ENCODE measurements around the gene TGM1. TPM values are rescaled to one million over a fixed set of nuclear protein-coding genes. Genes with fewer than 3 reads are reported as not detected.

The TGM1 gene
- total and polyA plus RNA-seq, 7 donors = 0.33 to 2.7 (median 0.89) TPM; not detected in 1

- DNase-seq = peak; percentile 97
- Histone ChIP-seq H3K9me3 (no peaks in the 10 kb centered on the region), H3K4me1 (peaks cover 0 to 43% (median 36%) of the 10 kb centered on the region in 4 donors), H3K27me3 (no peaks in the 10 kb centered on the region), H3K4me3 (peak overlapping the region; percentile 57 to 81 (median 70)), H3K36me3 (peaks cover 25 to 44% (median 36%) of the 10 kb centered on the region in 4 donors), H3K27ac (peak overlapping the region; percentile 95 to 98 (median 97))
- peak in 1 of 4 donors; percentile 6 for TF ChIP-seq POLR2AphosphoS5 (IDR thresholded peaks at IDR 0.05)
- no peak for TF ChIP-seq POLR2A (IDR thresholded peaks at IDR 0.05)
- TF ChIP-seq CTCF (IDR thresholded peaks at IDR 0.05) = peak; percentile 55 to 89 (median 74)
- TF ChIP-seq EP300 (IDR thresholded peaks at IDR 0.05) = no peak
- WGBS, 2 donors = 1 to 3% methylated on average over 39 of the region's 39 CpGs
- intact Hi-C loops (cut with DNase I) = loop anchor here (2.0 to 5.0 kb wide), 2 partner anchors 125 to 200 kb away; partner anchors contain the start of gene SDR39U1
Observed at GRCh38 chr14:24241829-24242443, 21.0 kb downstream of the TGM1 start.

- H3K36me3 ChIP-seq = peaks cover 30 to 60% (median 45%) of the 10 kb centered on the region in 4 donors
- WGBS, 2 donors = 96% methylated on average over 9 of the region's 9 CpGs
- no peak for DNase-seq
- H3K9me3 ChIP-seq = no peaks in the 10 kb centered on the region
- intact Hi-C loops (cut with DNase I) = loop anchor here (5.0 kb wide), 1 partner anchor 202 kb away; the partner anchor contains the start of gene SDR39U1
- H3K4me3 ChIP-seq = no peak overlapping the region
- H3K27me3 ChIP-seq = no peaks in the 10 kb centered on the region
- peak overlapping the region in 3 of 4 donors; percentile 95 to 98 (median 97) for H3K27ac ChIP-seq
- peaks cover 0 to 43% (median 36%) of the 10 kb centered on the region in 4 donors for H3K4me1 ChIP-seq
- TF ChIP-seq POLR2AphosphoS5 (IDR thresholded peaks at IDR 0.05) (no peak), EP300 (IDR thresholded peaks at IDR 0.05) (no peak), POLR2A (IDR thresholded peaks at IDR 0.05) (no peak), CTCF (IDR thresholded peaks at IDR 0.05) (no peak)
Observed at GRCh38 chr14:24240110-24240918, 22.7 kb downstream of the TGM1 start.

GRCh38 chr14:24238527-24239037, 24.4 kb downstream of the TGM1 start:
- 93 to 94% methylated on average over 5 of the region's 5 CpGs for WGBS, 2 donors
- peaks cover 0 to 52% (median 44%) of the 10 kb centered on the region in 4 donors for H3K4me1 ChIP-seq
- H3K36me3 ChIP-seq = peaks cover 30 to 70% (median 45%) of the 10 kb centered on the region in 4 donors
- TF ChIP-seq EP300 (IDR thresholded peaks at IDR 0.05) = no peak
- no peak for TF ChIP-seq POLR2A (IDR thresholded peaks at IDR 0.05)
- no peak for TF ChIP-seq POLR2AphosphoS5 (IDR thresholded peaks at IDR 0.05)
- no peak for TF ChIP-seq CTCF (IDR thresholded peaks at IDR 0.05)
- intact Hi-C loops (cut with DNase I) = no loop called here
- no peaks in the 10 kb centered on the region for H3K27me3 ChIP-seq
- no peak overlapping the region for H3K4me3 ChIP-seq
- H3K27ac ChIP-seq = no peak overlapping the region
- H3K9me3 ChIP-seq = no peaks in the 10 kb centered on the region
- no peak for DNase-seq

- Histone ChIP-seq H3K27me3 (no peaks in the 10 kb centered on the region), H3K27ac (no peak overlapping the region), H3K9me3 (no peaks in the 10 kb centered on the region), H3K4me3 (no peak overlapping the region), H3K36me3 (peaks cover 30 to 70% (median 45%) of the 10 kb centered on the region in 4 donors), H3K4me1 (peaks cover 0 to 52% (median 44%) of the 10 kb centered on the region in 4 donors)
- DNase-seq = no peak
- intact Hi-C loops (cut with DNase I) = no loop called here
- no peak for TF ChIP-seq POLR2A (IDR thresholded peaks at IDR 0.05)
- no peak for TF ChIP-seq CTCF (IDR thresholded peaks at IDR 0.05)
- TF ChIP-seq POLR2AphosphoS5 (IDR thresholded peaks at IDR 0.05) = no peak
- no peak for TF ChIP-seq EP300 (IDR thresholded peaks at IDR 0.05)
- WGBS, 2 donors = 85 to 92% methylated on average over 5 of the region's 5 CpGs
Observed at GRCh38 chr14:24238123-24238522, 24.9 kb downstream of the TGM1 start.

Data from sigmoid colon (tissue), 7 donors.